Activated CD8-positive, alpha-beta memory T cell treated with anti-CD3 and anti-CD28 coated beads for 4 hours (primary cell): ENCODE results near the gene PHLDB1.

Experiments
- DNase-seq, 2 donors: peaks; one replicate each; pipeline ENCODE4 v3.0.0-alpha.2; 2020; ENCODE audit warnings: low read depth in 2 of 2

PHLDB1 gene

DNA sequence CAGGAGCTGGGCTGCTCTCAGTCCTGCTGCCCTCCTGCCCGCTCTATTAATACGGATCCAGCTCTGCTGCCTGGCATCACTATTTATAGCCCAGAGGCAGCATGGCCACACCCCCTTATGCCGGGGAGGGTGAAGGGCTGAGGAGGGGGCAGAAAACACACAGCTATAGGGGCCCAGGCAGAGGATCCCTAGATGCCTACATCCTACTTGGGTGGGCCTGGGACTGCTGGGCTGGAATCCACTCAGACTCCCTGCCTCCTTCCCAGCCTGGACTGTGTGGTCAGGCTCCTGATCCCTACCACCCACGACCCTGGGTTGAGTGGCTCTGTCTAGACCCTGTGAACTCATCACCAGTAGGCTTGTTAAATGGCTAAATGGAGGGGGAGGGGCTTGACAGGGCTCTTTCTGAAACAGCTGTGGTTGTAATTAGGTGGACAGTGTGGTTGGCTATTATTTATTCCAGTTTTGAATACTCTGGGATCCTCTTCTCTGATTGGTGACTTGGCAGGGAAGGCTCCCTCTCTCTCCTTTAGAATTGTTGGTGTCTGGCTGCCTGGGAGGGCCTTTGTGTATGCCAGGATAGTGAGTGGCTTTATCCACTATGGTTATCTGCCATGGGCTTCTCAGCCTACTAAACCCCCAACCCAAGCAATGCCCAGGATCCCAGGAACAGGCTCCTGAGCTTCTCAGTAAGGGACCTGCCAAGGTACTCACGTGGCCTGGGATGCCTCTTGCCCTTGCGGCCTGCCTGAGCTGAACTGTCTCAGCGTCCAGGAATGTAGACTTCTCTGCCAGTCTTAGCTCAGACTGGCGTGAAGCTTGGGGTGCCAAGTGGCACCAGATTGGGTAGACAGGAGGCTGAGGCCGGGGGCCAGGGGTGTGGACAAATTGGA, 15.2 kb downstream of the PHLDB1 start:
- DNase-seq = no peak

- DNase-seq = no peak
Measured at GRCh38 chr11:118623269-118623655, 15.8 kb downstream of the PHLDB1 start.

DNA sequence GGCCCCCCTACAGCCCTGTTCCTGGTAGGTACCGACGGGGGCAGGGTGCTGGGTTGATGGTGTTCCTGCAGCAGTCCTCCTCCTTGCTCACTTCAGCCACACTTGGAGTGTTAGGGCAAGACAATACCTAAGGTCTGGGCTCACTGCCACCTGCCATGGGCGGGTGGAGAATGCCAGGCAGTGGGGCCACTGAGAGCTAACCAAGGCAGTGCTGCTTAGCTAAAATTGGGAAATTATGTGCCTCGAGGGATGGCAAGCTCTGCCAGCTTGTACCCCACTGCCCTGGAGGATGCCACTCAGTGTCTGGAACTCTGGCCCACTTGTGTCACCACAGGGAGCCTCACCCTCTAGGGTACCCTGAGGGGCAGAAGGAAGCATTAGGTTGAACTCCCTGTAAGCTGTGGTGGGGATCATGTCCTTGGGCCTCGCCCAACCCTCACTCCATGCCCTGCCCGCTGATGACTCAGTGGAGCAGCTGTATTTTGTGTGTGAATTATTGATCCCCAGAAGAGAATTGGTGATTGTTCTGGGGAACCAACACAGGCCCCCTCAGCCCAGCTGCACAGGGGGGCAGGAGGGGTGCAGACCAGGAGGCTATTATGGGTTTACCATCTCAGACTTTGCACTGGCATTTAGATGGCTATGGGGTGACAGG, 17.7 kb downstream of the PHLDB1 start:
- DNase-seq = no peak

GRCh38 chr11:118625976-118626375, 18.6 kb downstream of the PHLDB1 start:
- no peak for DNase-seq

- no peak for DNase-seq
Measured at GRCh38 chr11:118627566-118627965, 20.2 kb downstream of the PHLDB1 start.

DNA sequence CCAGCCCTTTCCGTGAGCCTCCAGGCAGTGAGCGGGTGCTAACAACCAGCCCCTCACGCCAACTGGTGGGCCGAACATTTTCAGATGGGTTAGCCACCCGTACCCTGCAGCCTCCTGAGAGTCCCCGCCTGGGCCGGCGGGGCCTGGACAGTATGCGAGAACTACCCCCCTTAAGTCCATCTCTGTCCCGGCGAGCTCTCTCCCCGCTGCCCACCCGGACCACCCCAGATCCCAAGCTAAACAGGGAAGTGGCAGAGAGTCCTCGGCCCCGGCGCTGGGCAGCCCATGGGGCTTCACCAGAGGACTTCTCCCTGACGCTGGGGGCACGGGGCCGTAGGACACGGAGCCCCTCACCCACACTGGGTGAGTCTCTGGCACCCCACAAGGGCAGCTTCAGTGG, 20.6 kb downstream of the PHLDB1 start:
- DNase-seq = no peak

DNA sequence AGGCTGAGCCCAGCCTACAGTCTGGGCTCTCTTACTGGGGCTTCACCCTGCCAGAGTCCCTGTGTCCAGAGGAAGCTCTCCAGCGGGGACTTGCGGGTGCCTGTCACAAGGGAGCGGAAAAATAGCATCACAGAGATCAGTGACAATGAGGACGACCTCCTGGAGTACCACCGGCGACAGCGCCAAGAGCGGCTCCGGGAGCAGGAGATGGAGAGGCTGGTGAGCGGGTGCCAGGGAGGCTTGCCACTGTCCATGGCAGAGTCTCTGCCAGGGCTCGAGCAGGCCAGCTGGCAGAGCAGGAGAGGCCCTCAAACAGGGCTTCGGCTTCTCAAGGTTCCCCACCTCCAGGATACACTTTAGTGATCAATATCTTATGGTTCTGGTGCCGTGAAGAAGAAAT, 21.0 kb downstream of the PHLDB1 start:
- DNase-seq = no peak

DNA sequence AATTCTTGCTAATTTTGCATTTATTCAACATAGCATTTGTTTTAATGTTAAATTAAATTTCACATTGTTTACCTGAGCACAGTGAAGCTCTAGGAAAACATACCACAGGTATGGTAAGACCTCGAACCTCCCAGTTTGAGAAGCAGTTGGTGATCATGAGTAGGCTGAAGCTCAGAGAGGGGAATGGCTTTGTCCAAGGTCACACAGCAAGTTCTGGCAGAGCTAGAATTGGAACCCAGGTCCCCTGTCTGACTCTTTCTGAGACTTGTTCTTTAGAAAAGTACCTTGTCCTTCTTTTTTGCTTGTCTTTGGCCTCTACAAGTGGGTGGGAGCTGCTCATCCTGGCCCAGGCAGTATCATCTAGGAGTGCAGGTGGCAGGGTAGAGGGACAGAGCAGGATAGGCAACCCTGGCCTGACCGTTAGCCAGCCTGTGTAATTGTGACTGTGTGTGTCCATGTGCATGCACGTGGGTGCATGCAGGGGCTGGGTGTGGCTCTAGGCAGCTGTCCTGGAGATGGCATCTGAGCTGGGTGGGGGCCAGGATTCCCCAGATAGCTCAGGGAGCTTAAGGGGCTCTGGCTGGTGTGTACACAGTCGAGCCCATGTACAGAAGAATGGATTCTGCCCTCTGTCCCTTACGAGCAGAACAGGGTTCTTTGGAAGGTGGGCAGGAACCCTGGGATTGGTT, 21.6 kb downstream of the PHLDB1 start:
- no peak for DNase-seq

DNA sequence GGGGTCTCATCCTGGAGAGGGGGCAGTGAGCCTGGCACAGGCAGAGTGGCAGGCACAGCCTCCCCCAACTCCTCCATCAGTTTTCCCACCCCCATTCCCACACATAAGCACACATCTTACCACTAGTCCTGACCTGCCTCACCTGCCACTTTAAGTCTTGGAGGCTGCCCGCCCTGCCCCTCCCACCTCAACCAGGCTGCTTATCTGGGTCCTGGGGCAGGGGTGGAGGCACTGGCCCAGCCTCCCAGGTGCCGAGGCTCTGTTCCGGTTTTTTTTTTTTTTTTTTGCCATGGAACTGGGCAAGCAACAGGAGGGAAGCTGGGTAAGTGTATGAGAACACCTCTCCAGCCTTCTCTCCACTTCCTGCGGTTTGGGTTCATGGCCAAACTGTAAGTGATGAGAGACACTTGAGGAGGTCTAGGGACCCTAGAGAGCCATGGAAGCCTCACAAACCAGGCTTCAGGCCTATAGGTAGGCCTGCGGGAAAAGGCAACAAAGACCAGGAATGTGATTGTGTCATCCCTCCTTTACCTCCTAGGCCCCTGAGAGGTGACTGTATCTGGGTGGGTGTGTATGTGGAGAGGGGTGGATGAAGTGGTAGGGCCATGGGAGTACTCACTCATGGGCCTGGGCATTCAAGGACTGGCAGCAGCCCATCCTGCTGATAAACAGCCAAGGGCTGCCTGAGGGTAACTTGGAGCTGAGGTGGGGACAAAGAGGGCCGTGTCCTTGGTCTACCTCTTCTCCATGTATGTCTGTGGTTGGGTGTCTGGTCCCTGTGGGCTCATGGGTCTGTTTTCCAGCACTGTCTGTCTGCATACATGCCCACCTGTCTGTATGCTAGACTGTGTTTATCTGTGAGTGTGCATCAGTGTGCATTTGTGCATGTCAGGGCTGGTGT, 22.6 kb downstream of the PHLDB1 start:
- DNase-seq = no peak

DNA sequence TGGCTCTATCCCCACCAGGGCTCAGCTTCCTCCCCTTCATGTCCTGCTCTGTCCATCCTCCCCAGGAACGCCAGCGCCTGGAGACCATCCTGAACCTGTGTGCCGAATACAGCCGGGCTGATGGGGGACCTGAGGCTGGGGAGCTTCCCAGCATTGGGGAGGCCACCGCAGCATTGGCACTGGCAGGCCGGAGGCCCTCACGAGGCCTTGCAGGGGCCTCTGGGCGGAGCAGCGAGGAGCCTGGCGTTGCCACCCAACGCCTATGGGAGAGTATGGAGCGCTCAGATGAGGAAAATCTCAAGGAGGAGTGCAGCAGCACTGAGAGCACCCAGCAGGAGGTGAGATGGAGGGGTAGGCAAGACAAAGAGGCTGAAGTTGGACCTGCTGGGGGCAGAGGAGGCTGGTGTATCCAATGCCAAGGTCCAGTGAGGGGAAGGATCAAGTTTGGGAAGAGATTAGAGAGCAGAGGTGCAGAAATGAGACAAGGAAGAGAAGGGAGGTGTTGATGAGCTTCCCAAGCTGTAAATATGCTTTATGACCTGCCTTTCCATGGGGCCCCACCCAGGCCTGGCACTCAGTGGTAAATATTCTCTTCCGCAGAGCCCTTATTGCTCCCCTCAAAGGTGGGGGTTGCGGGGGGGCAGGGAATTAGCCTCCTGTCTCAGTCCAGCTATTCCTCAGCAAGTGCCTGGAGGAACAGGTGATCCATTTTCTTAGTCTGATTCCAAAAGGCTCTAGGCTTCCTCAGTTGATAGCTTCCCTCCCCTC, 23.9 kb downstream of the PHLDB1 start:
- no peak for DNase-seq

- no peak for DNase-seq
Measured at GRCh38 chr11:118632577-118633318, 25.3 kb downstream of the PHLDB1 start.

DNA sequence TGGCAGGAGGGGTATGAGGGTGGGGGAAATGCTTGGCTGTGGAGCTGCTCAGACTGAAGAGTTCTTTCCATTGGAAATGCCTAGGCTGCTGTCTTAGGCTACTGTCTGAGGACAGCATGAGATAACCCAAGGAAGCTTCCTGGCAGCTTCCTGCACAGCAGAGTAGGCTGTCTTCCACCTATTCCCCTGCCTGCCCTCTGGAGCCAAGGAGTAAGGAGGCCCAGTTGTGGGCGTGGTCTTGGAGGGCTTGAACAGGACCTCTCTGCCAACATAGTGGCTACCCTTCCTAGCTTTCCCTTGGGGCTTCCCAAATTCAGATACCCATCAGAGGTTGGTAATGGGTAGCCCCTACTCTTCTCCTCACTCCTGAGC, 25.9 kb downstream of the PHLDB1 start:
- no peak for DNase-seq

DNA sequence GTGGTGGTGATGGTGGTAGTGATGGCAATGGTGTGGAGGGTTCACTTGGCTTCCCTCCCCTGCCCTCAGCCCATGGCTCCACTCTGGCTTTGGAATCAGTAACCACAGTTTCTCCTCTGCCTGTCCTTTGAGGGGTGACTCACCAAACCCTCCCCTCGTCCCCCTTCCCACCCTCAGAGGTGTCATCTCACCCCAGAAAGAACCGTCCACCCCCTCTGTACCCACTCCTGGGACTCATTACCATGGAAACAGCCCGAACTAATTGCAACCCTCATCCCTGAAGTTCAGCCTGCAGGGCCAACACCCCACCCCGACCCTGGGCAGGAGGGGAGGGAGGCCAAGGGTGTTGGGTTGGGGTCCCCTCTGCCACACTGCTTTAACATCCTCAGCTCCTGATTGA, 26.6 kb downstream of the PHLDB1 start:
- no peak for DNase-seq

DNA sequence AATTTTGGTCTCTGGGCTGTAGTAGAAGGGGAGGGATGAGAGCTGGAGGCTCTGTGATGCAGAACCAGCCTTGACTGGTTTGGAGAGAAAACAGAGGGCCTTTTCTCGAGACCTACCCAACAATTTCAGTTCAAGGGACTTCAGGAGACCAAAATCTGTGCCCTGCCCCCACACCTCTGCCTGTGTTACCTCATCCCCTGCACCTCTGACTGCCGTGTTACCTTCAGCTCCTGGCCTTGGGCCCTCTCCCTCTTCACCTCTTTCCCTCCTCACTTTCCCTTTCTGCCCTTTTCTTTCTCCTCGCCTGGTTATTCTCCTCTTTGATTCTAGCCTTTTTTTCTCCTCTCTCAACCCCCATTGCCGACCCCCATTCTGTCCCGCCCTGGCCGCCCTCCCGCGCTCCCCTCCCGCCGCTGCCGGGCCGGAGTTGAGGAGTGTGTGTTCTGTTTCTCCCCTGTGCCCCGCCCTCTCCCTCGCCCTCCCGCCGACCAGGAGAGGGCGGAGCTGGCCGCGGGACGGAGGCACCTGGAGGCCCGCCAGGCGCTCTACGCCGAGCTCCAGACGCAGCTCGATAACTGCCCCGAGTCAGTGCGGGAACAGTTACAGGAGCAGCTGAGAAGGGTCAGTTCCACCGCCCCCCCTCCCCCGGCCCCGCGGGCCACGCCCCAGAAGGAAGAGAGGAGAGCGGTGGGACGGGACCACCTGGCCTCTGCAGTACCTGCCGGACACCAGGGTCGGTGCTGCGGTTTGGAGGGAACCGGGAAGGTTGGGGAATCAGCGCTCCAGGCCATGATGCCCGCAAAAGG, 27.2 kb downstream of the PHLDB1 start:
- no peak for DNase-seq

DNA sequence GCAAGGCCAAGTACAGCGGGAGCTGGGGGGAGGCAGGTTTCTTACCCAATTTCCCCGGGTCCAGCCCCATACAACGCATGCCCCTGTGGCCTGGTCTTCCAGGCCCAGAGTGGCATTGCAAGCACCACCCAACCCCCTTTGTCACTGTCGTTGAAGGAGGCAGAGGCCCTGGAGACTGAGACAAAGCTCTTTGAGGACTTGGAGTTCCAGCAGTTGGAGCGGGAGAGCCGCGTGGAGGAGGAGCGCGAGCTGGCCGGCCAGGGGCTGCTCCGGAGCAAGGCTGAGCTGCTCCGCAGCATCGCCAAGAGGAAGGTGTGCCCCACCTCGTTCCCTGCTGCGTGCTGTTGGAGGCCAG, 27.8 kb downstream of the PHLDB1 start:
- no peak for DNase-seq

GRCh38 chr11:118635642-118636041, 28.2 kb downstream of the PHLDB1 start:
- DNase-seq = no peak

- DNase-seq = no peak
Measured at GRCh38 chr11:118636569-118637290, 29.3 kb downstream of the PHLDB1 start.

- DNase-seq = no peak
Measured at GRCh38 chr11:118638726-118639125, 31.3 kb downstream of the PHLDB1 start.

- DNase-seq = no peak
Measured at GRCh38 chr11:118639899-118640298, 32.5 kb downstream of the PHLDB1 start.
